Liver (tissue), 9 donors: ENCODE data around the gene PET100. TPM values are rescaled to one million over a fixed set of nuclear protein-coding genes. Genes with fewer than 3 reads are reported as not detected.

Experiments
- DNase-seq: peaks from one replicate; pipeline ENCODE4 v3.0.0-alpha.2; 2017; ENCODE audit warnings: low spot score
- H3K27ac ChIP-seq, 2 donors: one replicate each; pipeline ENCODE4 v1.7.0; 2013; ENCODE audit warnings: inconsistent platforms in 2 of 2, low read length in 2 of 2, control low read depth in 1 of 2, low read depth in 1 of 2, mild to moderate bottlenecking in 1 of 2
- H3K27me3 ChIP-seq, 4 donors: one replicate each; pipeline versions ENCODE4 v1.6.1 to v1.7.0; 2013; ENCODE audit warnings: low read length in 3 of 4, inconsistent platforms in 1 of 4, mild to moderate bottlenecking in 1 of 4, moderate library complexity in 1 of 4; ENCODE audit not compliant: control insufficient read depth in 4 of 4, insufficient read depth in 4 of 4
- H3K36me3 ChIP-seq, 4 donors: one replicate each; pipeline versions ENCODE4 v1.6.1 to v1.7.0; 2013; ENCODE audit warnings: low read length in 3 of 4, mild to moderate bottlenecking in 3 of 4, low read depth in 1 of 4, moderate library complexity in 1 of 4; ENCODE audit not compliant: control insufficient read depth in 4 of 4, insufficient read depth in 3 of 4
- H3K4me1 ChIP-seq, 4 donors: one replicate each; pipeline versions ENCODE4 v1.6.1 to v1.7.0; 2013; ENCODE audit warnings: low read length in 3 of 4, mild to moderate bottlenecking in 3 of 4, moderate library complexity in 1 of 4; ENCODE audit not compliant: control insufficient read depth in 4 of 4, insufficient read depth in 4 of 4
- H3K4me3 ChIP-seq, 3 donors: one replicate each; pipeline versions ENCODE4 v1.6.1 to v1.7.0; 2013; ENCODE audit warnings: low read length in 3 of 3, control low read depth in 1 of 3, low read depth in 1 of 3, mild to moderate bottlenecking in 1 of 3
- H3K9ac ChIP-seq, 2 donors: one replicate each; pipeline ENCODE4 v1.7.0; 2013; ENCODE audit warnings: low read length in 2 of 2, mild to moderate bottlenecking in 2 of 2, moderate library complexity in 2 of 2, control low read depth in 1 of 2, low read depth in 1 of 2
- H3K9me3 ChIP-seq, 4 donors: one replicate each; pipeline versions ENCODE4 v1.6.1 to v1.7.0; 2013; ENCODE audit warnings: low read length in 3 of 4; ENCODE audit not compliant: control insufficient read depth in 4 of 4
- CTCF ChIP-seq: fragments of 150-350 bp; IDR thresholded peaks from 2 replicates; pipeline ENCODE4 v1.5.1; 2017; ENCODE audit warnings: improper control_type of control experiment, low read depth, low read length; ENCODE audit not compliant: missing input control
- EGR1 ChIP-seq, 2 donors: IDR thresholded peaks; 2 replicates each; pipeline ENCODE4 v1.6.1; 2016 to 2018; ENCODE audit warnings: antibody characterized with exemption in 2 of 2, low read depth in 2 of 2
- FOXA2 ChIP-seq: IDR thresholded peaks from 2 replicates; pipeline ENCODE4 v1.6.1; 2016; ENCODE audit warnings: antibody characterized with exemption
- GABPA ChIP-seq, 2 donors: IDR thresholded peaks in 1 of 2; conservative IDR thresholded peaks in 1 of 2; 2 replicates each; pipeline ENCODE4 v1.6.1; 2016; ENCODE audit warnings: antibody characterized with exemption in 2 of 2, mild to moderate bottlenecking in 1 of 2, moderate library complexity in 1 of 2
- HNF4G ChIP-seq: IDR thresholded peaks from 2 replicates; pipeline ENCODE4 v1.6.1; 2016; ENCODE audit warnings: antibody characterized with exemption
- NR2F2 ChIP-seq: IDR thresholded peaks from 2 replicates; pipeline ENCODE4 v1.6.1; 2016; ENCODE audit warnings: antibody characterized with exemption
- RAD21 ChIP-seq, 2 donors: IDR thresholded peaks; 2 replicates each; pipeline ENCODE4 v1.6.1; 2016; ENCODE audit warnings: antibody characterized with exemption in 2 of 2, mild to moderate bottlenecking in 2 of 2
- RXRA ChIP-seq, 2 donors: IDR thresholded peaks; 2 replicates each; pipeline ENCODE4 v1.6.1; 2017 to 2018; ENCODE audit warnings: antibody characterized with exemption in 2 of 2, mild to moderate bottlenecking in 1 of 2
- SP1 ChIP-seq: IDR thresholded peaks from 2 replicates; pipeline ENCODE4 v1.6.1; 2018; ENCODE audit warnings: antibody characterized with exemption, mild to moderate bottlenecking
- TAF1 ChIP-seq: conservative IDR thresholded peaks from 2 replicates; pipeline ENCODE4 v1.6.1; 2016; ENCODE audit warnings: antibody characterized with exemption, mild to moderate bottlenecking
- YY1 ChIP-seq: IDR thresholded peaks from 2 replicates; pipeline ENCODE4 v1.6.1; 2016; ENCODE audit warnings: antibody characterized with exemption, mild to moderate bottlenecking
- WGBS: extraction: QIAGEN DNeasy Blood & Tissue Kit; methylation state at CpG from one replicate; pipeline ENCODE4 v1.1.7; 2013; 5-methylcytosine and 5-hydroxymethylcytosine counted together
- polyA plus RNA-seq, 2 donors: library from polyadenylated mRNA; stranded (reverse) in 1 of 2; unstranded in 1 of 2; fragments of 200-250 nt in 1 of 2; fragments of >200 nt in 1 of 2; fragmentation: Nextera tagmentation in 1 of 2; extraction: Ambion mirVana in 1 of 2; gene quantifications; one replicate each; pipeline versions ENCODE4 v1.2.1 to v1.2.3, GENCODE V29; 2013 to 2015
- total RNA-seq, 2 donors: library from RNA; depleted of rRNA; stranded (reverse); fragments of >200 nt; gene quantifications; one replicate each; pipeline ENCODE4 v1.2.3, GENCODE V29; 2014
- TF ChIP-seq, protein P1 (sequence below): IDR thresholded peaks from 2 replicates; pipeline ENCODE4 v1.6.1; 2016; ENCODE audit warnings: antibody characterized with exemption
- TF ChIP-seq, protein P2 (sequence below): IDR thresholded peaks from 2 replicates; pipeline ENCODE4 v1.6.1; 2016; ENCODE audit warnings: antibody characterized with exemption
- donor health status: healthy.
- donor health status: healthy.
- donor health status: healthy.
- donor health status: healthy.
- donor health status: healthy.

PET100 gene
- total and polyA plus RNA-seq, 4 donors = 4.8 to 225 (median 26.7) TPM

GRCh38 chr19:7605490-7606222 is 23.9 kb upstream of the PET100 start:
- WGBS = 78% methylated on average over 14 of the region's 14 CpGs
- no peak for TF ChIP-seq GABPA (IDR thresholded peaks at IDR 0.05 in 1 of 2, conservative IDR thresholded peaks at IDR 0.05 in 1 of 2)
- no peak for TF ChIP-seq FOXA2
- TF ChIP-seq EGR1 (IDR thresholded peaks at IDR 0.05; ENCODE audit: low read depth in 2 of 2) = no peak
- no peak for TF ChIP-seq RXRA (IDR thresholded peaks at IDR 0.05)
- TF ChIP-seq SP1 = no peak
- no peak for TF ChIP-seq YY1
- no peaks in the 10 kb centered on the region for H3K27me3 ChIP-seq
- H3K36me3 ChIP-seq = peaks cover 3 to 27% (median 11%) of the 10 kb centered on the region in 4 donors
- peaks cover 0 to 8% (median 3%) of the 10 kb centered on the region in 4 donors for H3K4me1 ChIP-seq
- H3K9ac ChIP-seq = no peak overlapping the region
- no peaks in the 10 kb centered on the region for H3K9me3 ChIP-seq
- H3K27ac ChIP-seq = no peak overlapping the region
- DNase-seq = no peak
- H3K4me3 ChIP-seq = no peak overlapping the region

GRCh38 chr19:7606289-7606688 is 23.3 kb upstream of the PET100 start:
- DNase-seq = no peak
- TF ChIP-seq RAD21 (IDR thresholded peaks at IDR 0.05) (no peak), HNF4G (no peak), FOXA2 (no peak), EGR1 (IDR thresholded peaks at IDR 0.05; ENCODE audit: low read depth in 2 of 2) (no peak), SP1 (no peak), GABPA (IDR thresholded peaks at IDR 0.05 in 1 of 2, conservative IDR thresholded peaks at IDR 0.05 in 1 of 2) (no peak), NR2F2 (no peak), CTCF (no peak), TAF1 (no peak), RXRA (IDR thresholded peaks at IDR 0.05) (no peak)
- TF ChIP-seq, protein P1, sequence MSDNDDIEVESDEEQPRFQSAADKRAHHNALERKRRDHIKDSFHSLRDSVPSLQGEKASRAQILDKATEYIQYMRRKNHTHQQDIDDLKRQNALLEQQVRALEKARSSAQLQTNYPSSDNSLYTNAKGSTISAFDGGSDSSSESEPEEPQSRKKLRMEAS = no peak
- TF ChIP-seq, protein P2, sequence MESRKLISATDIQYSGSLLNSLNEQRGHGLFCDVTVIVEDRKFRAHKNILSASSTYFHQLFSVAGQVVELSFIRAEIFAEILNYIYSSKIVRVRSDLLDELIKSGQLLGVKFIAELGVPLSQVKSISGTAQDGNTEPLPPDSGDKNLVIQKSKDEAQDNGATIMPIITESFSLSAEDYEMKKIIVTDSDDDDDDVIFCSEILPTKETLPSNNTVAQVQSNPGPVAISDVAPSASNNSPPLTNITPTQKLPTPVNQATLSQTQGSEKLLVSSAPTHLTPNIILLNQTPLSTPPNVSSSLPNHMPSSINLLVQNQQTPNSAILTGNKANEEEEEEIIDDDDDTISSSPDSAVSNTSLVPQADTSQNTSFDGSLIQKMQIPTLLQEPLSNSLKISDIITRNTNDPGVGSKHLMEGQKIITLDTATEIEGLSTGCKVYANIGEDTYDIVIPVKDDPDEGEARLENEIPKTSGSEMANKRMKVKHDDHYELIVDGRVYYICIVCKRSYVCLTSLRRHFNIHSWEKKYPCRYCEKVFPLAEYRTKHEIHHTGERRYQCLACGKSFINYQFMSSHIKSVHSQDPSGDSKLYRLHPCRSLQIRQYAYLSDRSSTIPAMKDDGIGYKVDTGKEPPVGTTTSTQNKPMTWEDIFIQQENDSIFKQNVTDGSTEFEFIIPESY = no peak
- 89% methylated on average over 17 of the region's 17 CpGs for WGBS

More at GRCh38 chr19:7606289-7606688, 23.3 kb upstream of the PET100 start:
- Histone ChIP-seq H3K9me3 (no peaks in the 10 kb centered on the region), H3K9ac (no peak overlapping the region), H3K4me3 (no peak overlapping the region), H3K27ac (no peak overlapping the region), H3K4me1 (peaks cover 0 to 8% (median 3%) of the 10 kb centered on the region in 4 donors), H3K36me3 (peaks cover 3 to 33% (median 13%) of the 10 kb centered on the region in 4 donors), H3K27me3 (no peaks in the 10 kb centered on the region)
